ENCODE data around the gene NAAA.

GRCh38 chr4:75940692-75941253 is at the start of gene NAAA:
- TF ChIP-seq CTCF (IDR thresholded peaks at IDR 0.05) (peak in 5 of 6 experiments; percentile 23 to 74 (median 29)), POLR2A (IDR thresholded peaks at IDR 0.05) (peak in 1 of 2 donors; percentile 78)
